GM21515 (cell line): ENCODE data around the gene NTRK2.
A peak's percentile ranks its signal among the peaks of the same experiment; 100 is the strongest.

Source experiments
- ATAC-seq: cut with Tn5 transposase; IDR thresholded peaks from one replicate; pipeline ENCODE4 v1.9.1; 2021; ENCODE audit not compliant: unreplicated experiment

NTRK2 gene

DNA sequence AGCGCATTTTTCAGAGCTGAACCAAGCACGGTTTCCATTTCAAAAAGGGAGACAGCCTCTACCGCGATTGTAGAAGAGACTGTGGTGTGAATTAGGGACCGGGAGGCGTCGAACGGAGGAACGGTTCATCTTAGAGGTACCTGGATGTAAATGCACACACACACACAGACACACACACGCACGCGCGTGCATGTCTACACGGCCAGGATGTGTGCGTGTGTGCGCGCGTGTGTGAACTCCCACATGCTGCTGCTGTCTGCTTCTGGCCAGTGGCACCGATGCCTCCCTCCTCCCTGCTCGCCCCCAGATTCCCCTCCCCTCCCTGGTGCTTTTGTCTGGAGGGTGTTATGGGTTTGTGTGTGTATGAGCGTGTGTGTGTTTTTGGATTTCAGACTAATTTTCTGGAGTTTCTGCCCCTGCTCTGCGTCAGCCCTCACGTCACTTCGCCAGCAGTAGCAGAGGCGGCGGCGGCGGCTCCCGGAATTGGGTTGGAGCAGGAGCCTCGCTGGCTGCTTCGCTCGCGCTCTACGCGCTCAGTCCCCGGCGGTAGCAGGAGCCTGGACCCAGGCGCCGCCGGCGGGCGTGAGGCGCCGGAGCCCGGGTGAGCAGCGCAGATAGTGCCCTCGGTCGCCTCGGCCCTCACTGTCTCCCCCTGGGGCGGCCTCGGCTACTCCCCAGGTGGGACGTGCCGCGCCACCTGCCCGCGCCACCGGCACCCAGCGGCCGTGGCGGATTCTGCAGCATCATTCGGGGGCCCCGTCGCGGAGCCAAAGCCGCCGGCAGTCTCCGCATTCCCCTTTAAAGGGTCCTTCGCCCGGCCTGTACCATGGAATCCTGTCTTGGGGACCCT, at the start of gene NTRK2:
TSS of gene NTRK2 (plus strand) at position 442 of the 850 bp plus-strand sequence. CDS start 1,020 bp downstream, outside the sequence.
- ATAC-seq, result no peak

DNA sequence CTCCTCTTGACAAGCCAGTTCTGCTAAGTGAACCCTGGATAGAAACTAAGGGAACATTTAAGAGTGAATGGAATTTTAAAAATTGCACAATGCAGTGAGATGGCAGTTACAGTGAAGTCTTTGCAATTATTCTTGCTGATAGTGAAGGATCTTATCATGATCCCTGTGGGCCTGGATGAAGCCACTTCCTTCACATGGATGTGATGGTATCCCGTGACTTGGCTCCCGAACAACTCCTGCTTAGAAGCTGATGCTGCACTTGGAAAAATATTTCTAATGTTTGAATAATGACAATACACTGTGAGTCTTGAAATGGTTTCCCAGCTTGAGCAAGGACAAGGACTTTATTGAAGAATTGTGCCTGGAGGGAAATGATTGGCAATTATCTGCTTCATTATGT, 49.2 kb upstream of the NTRK2 start:
- ATAC-seq, result no peak

DNA sequence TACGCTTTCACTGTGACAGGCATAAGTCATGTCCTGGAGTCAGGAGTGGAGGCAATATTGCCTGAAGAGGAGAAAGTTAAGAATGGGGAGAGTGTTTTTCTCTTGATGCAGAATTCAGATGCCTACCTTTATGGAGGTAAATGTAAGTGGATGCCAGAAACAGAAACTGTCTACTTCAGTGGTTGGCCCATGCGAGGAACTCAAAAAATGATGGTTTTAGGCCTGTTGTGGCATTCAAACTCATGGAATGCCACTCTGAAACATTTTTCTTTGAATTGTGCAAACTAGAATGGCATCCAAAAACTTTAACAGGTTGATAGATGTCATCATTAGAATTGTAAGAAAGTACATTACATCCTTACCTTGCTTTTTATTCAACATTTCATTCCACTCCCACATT, 47.7 kb upstream of the NTRK2 start:
- ATAC-seq, result no peak

GRCh38 chr9:84622981-84623380, 46.5 kb upstream of the NTRK2 start:
- no peak for ATAC-seq

- ATAC-seq, result no peak
Measured at GRCh38 chr9:84636436-84636835, 33.1 kb upstream of the NTRK2 start.

DNA sequence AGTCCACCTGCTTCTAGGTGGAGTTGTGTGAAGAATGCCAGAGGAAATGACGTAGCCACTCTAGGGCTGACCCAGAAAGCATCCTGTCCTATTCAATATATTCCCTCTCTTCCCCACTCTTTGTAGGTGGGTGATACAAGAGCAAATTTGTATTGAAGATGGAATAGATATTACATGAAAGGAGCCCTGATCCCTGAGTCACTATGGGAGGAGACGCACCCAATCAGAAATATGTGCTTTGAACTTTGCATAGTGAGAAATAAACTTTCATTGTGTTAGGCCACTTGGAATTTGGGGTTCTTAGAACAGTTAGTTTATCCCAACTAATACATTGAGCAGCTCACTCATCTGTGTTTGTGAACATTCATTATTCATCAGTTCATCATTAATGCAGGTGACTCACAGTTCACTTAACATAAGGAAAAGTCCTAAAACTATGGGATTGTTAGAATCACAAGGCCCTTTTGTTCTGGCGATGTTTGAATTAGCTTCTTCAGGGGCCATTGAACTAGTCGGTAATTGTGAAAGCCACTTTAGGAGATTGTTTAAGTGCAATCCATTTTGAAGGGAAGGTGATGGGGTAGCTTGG, 26.9 kb upstream of the NTRK2 start:
- ATAC-seq, result no peak

DNA sequence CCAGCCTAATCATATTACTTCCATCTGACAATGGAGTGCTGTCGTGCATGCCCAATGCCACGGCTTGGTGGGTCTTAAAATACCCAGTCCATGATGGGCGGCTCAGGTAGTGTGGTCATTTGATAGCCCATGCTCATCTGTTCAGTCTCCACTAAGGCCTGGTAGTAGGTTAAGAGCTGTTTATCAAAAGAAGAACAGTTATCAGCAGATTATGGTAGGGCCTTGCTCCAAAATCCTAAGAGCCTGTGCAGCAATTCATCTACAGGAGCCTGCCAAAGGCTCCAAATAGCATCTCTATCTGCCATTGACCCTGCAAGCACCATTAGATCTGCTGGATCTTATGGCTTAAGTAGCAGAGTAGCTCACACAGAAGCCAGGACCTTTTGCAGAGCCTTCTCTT, 21.8 kb upstream of the NTRK2 start:
- no peak for ATAC-seq

GRCh38 chr9:84652496-84653120, 16.9 kb upstream of the NTRK2 start:
- no peak for ATAC-seq

- no peak for ATAC-seq
Measured at GRCh38 chr9:84655447-84655846, 14.1 kb upstream of the NTRK2 start.

- no peak for ATAC-seq
Measured at GRCh38 chr9:84659313-84659712, 10.2 kb upstream of the NTRK2 start.

- no peak for ATAC-seq
Measured at GRCh38 chr9:84659773-84660172, 9.8 kb upstream of the NTRK2 start.

DNA sequence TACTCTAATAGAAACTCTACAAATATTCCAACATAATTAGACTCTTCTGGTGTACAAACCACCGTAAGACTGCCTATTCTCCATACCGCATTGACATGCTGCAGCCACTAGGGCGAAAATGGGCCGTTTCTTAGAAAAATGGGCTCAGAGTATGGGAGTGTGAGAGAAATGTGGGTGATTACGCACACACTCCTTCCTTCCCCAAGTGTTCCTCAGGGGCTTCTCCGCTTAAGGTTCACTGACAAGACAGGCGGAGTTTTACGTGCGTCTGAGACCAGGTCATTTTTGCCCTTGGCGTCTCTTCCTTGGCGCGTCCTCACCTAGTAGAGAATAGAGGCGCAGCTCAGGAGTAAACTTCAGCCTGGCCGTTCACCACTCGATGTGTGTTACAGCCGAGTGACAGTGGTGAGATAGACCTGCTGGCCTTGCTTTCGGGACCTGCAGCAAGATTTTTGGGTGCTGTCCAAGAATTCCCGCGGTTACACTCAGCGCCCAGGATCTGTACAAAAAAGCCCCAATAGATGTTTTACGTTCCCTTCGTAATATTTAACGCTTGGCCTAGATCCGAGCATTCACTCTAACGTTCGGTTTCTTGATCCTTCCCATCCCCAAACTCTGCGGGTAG, 1.8 kb upstream of the NTRK2 start:
- ATAC-seq, result peak; percentile 17

GRCh38 chr9:84668196-84669012, 1.1 kb upstream of the NTRK2 start:
- ATAC-seq, result peak; percentile 65

- no peak for ATAC-seq
Measured at GRCh38 chr9:84669013-84669287, 579 bp upstream of the NTRK2 start.

GRCh38 chr9:84670138-84671041, 861 bp downstream of the NTRK2 start:
- no peak for ATAC-seq

GRCh38 chr9:84671586-84672521, 2.3 kb downstream of the NTRK2 start:
- no peak for ATAC-seq

GRCh38 chr9:84673806-84674205, 4.3 kb downstream of the NTRK2 start:
- ATAC-seq, result no peak

- no peak for ATAC-seq
Measured at GRCh38 chr9:84677080-84677479, 7.6 kb downstream of the NTRK2 start.

GRCh38 chr9:84679571-84679970, 10.0 kb downstream of the NTRK2 start:
- ATAC-seq, result no peak
